Measurements from ENCODE around the gene LRMDA. TPM values are rescaled to one million over a fixed set of nuclear protein-coding genes. Genes with fewer than 3 reads are reported as not detected.

LRMDA gene
- total RNA-seq, 1 donor from 2014 or later: 19.4 TPM

DNA sequence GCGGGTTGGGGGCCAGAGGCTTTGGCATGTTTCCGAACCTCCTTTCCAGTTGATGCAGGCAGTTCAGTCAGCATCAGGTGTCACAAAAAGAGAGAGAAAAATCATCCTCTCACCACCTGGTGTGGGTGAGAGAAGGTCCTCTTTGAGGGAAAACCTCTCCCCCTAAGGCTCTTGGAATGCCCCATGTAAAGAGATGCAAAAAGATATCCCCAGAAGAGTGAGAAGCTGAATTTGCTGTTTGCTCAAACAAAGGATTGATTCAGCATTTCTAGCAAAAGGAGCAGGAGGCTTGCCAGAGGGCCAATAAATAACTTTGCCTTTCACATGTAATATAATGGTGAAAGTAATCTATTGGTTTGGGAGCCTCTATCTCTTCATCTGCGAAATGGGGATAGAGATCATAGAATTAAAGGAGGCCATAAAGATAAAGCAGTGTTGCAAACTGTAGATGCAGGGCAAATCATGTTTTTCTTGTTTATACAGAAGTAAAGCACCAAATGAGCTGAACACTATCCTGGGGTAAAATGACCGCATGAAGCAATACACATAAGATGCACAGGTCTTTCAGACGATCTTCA lies 425.9 kb downstream of the LRMDA start:
- Mint-ChIP-seq H3K27me3 (ENCODE audit: unreplicated experiment) (no peaks in the 10 kb centered on the region), H3K36me3 (ENCODE audit: low read depth, unreplicated experiment) (no peaks in the 10 kb centered on the region), H3K4me3 (ENCODE audit: unreplicated experiment) (no peak overlapping the region), H3K9me3 (ENCODE audit: unreplicated experiment) (no peaks in the 10 kb centered on the region), H3K4me1 (ENCODE audit: unreplicated experiment) (peaks cover 13% of the 10 kb centered on the region), H3K27ac (ENCODE audit: unreplicated experiment) (no peak overlapping the region)
- DNase-seq (ENCODE audit: low spot score): no peak
- TF ChIP-seq, protein P1, sequence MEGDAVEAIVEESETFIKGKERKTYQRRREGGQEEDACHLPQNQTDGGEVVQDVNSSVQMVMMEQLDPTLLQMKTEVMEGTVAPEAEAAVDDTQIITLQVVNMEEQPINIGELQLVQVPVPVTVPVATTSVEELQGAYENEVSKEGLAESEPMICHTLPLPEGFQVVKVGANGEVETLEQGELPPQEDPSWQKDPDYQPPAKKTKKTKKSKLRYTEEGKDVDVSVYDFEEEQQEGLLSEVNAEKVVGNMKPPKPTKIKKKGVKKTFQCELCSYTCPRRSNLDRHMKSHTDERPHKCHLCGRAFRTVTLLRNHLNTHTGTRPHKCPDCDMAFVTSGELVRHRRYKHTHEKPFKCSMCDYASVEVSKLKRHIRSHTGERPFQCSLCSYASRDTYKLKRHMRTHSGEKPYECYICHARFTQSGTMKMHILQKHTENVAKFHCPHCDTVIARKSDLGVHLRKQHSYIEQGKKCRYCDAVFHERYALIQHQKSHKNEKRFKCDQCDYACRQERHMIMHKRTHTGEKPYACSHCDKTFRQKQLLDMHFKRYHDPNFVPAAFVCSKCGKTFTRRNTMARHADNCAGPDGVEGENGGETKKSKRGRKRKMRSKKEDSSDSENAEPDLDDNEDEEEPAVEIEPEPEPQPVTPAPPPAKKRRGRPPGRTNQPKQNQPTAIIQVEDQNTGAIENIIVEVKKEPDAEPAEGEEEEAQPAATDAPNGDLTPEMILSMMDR (IDR thresholded peaks at IDR 0.05; ENCODE audit: unreplicated experiment): no peak

DNA sequence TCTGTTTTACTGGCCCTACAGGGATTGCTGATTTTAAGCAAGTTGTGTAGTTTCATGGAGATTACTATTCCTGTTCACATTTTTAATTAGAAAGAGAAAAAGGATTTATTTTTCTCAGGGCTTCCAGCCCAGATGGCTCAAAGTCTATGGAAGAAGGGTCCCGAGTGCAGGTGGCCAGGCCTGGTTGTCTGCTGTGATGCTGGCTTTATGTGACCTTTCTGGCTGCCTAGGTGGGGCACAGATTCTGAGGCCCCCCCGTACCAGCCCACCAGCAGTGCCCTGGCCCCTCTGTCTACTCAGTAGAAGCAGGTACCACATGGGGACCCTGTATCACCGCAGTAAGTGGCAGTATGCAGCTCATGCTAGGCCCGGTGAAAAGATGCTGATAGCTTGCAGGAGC lies 426.5 kb downstream of the LRMDA start:
- H3K36me3 Mint-ChIP-seq (ENCODE audit: low read depth, unreplicated experiment): no peaks in the 10 kb centered on the region
- H3K27me3 Mint-ChIP-seq (ENCODE audit: unreplicated experiment): no peaks in the 10 kb centered on the region
- DNase-seq (ENCODE audit: low spot score): no peak
- TF ChIP-seq, protein P1 (IDR thresholded peaks at IDR 0.05; ENCODE audit: unreplicated experiment): no peak
- no peaks in the 10 kb centered on the region for H3K9me3 Mint-ChIP-seq (ENCODE audit: unreplicated experiment)
- no peak overlapping the region for H3K27ac Mint-ChIP-seq (ENCODE audit: unreplicated experiment)
- no peak overlapping the region for H3K4me3 Mint-ChIP-seq (ENCODE audit: unreplicated experiment)
- peaks cover 13% of the 10 kb centered on the region for H3K4me1 Mint-ChIP-seq (ENCODE audit: unreplicated experiment)

DNA sequence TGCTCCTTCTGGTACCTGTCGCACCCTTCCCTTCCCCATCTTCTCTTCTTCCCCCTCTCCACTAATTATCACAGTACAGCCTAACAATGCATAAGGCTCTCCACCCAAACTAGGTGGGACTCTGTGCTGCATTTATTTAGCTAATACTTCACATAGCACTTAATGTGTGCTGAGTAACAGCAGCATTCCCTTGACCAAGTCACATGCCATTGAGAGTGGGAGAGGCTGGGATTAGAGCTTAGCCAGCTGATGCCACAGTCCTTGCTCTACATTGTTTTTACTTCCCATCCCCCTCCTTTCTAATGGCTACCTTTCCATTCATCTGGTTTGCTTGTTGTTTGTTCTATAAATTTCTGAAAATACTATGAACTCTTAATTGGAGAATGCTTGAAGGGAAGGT lies 426.9 kb downstream of the LRMDA start:
- peaks cover 13% of the 10 kb centered on the region for H3K4me1 Mint-ChIP-seq (ENCODE audit: unreplicated experiment)
- no peaks in the 10 kb centered on the region for H3K9me3 Mint-ChIP-seq (ENCODE audit: unreplicated experiment)
- no peaks in the 10 kb centered on the region for H3K36me3 Mint-ChIP-seq (ENCODE audit: low read depth, unreplicated experiment)
- TF ChIP-seq, protein P1 (IDR thresholded peaks at IDR 0.05; ENCODE audit: unreplicated experiment): no peak
- no peak overlapping the region for H3K4me3 Mint-ChIP-seq (ENCODE audit: unreplicated experiment)
- DNase-seq (ENCODE audit: low spot score): no peak
- no peak overlapping the region for H3K27ac Mint-ChIP-seq (ENCODE audit: unreplicated experiment)
- H3K27me3 Mint-ChIP-seq (ENCODE audit: unreplicated experiment): no peaks in the 10 kb centered on the region

DNA sequence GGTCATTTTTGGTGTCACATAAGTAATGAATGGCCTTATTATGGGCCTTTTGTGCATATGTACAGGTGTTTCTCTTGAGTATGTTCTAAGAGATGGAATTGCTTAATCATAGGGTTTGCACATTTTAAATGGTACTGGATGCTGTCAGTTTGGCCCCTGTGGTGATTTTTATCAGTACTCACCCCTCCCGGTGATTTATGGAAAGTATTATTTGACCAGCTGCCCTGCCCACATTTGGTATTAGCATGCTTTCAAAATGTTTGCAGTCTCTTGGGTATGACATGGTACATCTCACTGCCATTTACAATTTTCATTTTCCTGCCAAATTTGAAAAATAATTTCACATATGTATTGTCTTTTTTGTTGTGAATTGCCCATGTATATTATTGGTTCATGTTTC lies 427.7 kb downstream of the LRMDA start:
- no peaks in the 10 kb centered on the region for H3K36me3 Mint-ChIP-seq (ENCODE audit: low read depth, unreplicated experiment)
- no peak overlapping the region for H3K27ac Mint-ChIP-seq (ENCODE audit: unreplicated experiment)
- no peak for DNase-seq (ENCODE audit: low spot score)
- no peaks in the 10 kb centered on the region for H3K27me3 Mint-ChIP-seq (ENCODE audit: unreplicated experiment)
- no peak overlapping the region for H3K4me3 Mint-ChIP-seq (ENCODE audit: unreplicated experiment)
- peaks cover 13% of the 10 kb centered on the region for H3K4me1 Mint-ChIP-seq (ENCODE audit: unreplicated experiment)
- TF ChIP-seq, protein P1 (IDR thresholded peaks at IDR 0.05; ENCODE audit: unreplicated experiment): no peak
- no peaks in the 10 kb centered on the region for H3K9me3 Mint-ChIP-seq (ENCODE audit: unreplicated experiment)

DNA sequence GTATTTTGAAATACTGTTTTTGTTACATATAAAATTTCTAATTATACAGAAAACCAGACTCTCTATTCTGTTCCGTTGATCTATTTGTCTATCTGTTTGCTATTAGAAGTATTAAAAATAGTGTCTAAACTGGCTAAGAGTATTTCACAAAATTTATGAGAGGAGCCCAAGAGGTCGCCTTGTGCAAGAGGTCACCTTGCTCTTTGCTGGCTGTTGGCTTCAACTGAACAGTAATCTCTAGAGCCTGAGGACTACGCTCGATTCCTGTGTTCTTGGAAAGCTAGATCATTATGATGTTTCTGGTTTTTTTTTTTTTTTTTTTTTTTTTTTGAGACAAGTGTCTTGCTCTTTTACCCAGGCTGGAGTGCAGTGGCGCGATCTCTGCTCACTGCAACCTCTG lies 428.6 kb downstream of the LRMDA start:
- no peaks in the 10 kb centered on the region for H3K27me3 Mint-ChIP-seq (ENCODE audit: unreplicated experiment)
- no peak for DNase-seq (ENCODE audit: low spot score)
- no peak overlapping the region for H3K27ac Mint-ChIP-seq (ENCODE audit: unreplicated experiment)
- H3K4me1 Mint-ChIP-seq (ENCODE audit: unreplicated experiment): peaks cover 13% of the 10 kb centered on the region
- no peaks in the 10 kb centered on the region for H3K9me3 Mint-ChIP-seq (ENCODE audit: unreplicated experiment)
- H3K4me3 Mint-ChIP-seq (ENCODE audit: unreplicated experiment): no peak overlapping the region
- no peaks in the 10 kb centered on the region for H3K36me3 Mint-ChIP-seq (ENCODE audit: low read depth, unreplicated experiment)
- TF ChIP-seq, protein P1 (IDR thresholded peaks at IDR 0.05; ENCODE audit: unreplicated experiment): no peak
